NT2/D1 (cell line): ENCODE measurements around the gene KDM4B.

Experiments
- DNase-seq: peaks from one replicate; pipeline ENCODE4 v3.0.0-alpha.2; 2011; ENCODE audit warnings: low read depth, low spot score
- H3K27me3 ChIP-seq: 2 replicates; pipeline ENCODE4 v1.6.0; 2011; ENCODE audit warnings: mild to moderate bottlenecking; ENCODE audit not compliant: insufficient read length, insufficient read depth
- H3K36me3 ChIP-seq: 2 replicates; pipeline ENCODE4 v1.6.1; 2011; ENCODE audit warnings: mild to moderate bottlenecking, low read length, mixed read lengths; ENCODE audit not compliant: insufficient read depth, insufficient read length
- H3K4me1 ChIP-seq: 2 replicates; pipeline ENCODE4 v1.5.1; 2011; ENCODE audit not compliant: insufficient read depth, insufficient read length
- H3K4me3 ChIP-seq: 2 replicates; pipeline ENCODE4 v1.5.1; 2011; ENCODE audit warnings: low read depth; ENCODE audit not compliant: insufficient read length
- H3K9ac ChIP-seq: 2 replicates; pipeline ENCODE4 v1.6.0; 2011; ENCODE audit warnings: low read depth; ENCODE audit not compliant: insufficient read length
- H3K9me3 ChIP-seq: 2 replicates; pipeline ENCODE4 v1.5.1; 2011; ENCODE audit warnings: mild to moderate bottlenecking, low read length; ENCODE audit not compliant: insufficient read depth
- SUZ12 ChIP-seq: IDR thresholded peaks from 2 replicates; pipeline ENCODE4 v1.6.1; 2011; ENCODE audit not compliant: insufficient read length, insufficient read depth; ENCODE audit errors: extremely low read depth
- YY1 ChIP-seq: IDR thresholded peaks from 2 replicates; pipeline ENCODE4 v1.6.1; 2011; ENCODE audit not compliant: insufficient read length, insufficient read depth
- ZNF274 ChIP-seq: IDR thresholded peaks from 2 replicates; pipeline ENCODE4 v1.6.1; 2011; ENCODE audit warnings: mild to moderate bottlenecking, low read depth, low read length

Gene KDM4B

DNA sequence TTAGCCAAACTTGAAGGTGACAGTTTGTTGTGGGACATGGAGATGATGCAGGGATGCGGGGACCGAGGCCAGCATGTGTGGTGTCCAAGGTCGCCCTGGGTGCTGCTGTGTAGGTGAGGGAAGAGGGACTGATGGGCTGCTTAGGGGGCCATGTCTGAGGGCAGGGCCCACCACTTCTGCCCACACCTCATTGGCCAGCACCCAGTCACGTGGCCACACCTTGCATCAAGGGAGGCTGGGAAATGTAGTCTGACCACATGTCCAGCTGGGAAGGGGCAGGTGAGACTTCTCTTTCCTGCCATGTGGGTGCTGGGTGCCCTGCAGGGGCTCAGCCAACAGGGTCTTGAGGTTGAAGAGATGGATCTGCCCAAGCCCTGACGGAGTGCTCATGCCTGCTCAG, 88.9 kb downstream of the KDM4B start:
- Histone ChIP-seq H3K4me3 (no peak overlapping the region), H3K27me3 (no peaks in the 10 kb centered on the region), H3K4me1 (peaks cover 4% of the 10 kb centered on the region), H3K9me3 (peaks cover 11% of the 10 kb centered on the region; the same call in 1 of the 2 replicates), H3K9ac (no peak overlapping the region), H3K36me3 (peaks cover 49% of the 10 kb centered on the region)
- DNase-seq: no peak
- TF ChIP-seq ZNF274: no peak
- TF ChIP-seq SUZ12: no peak
- TF ChIP-seq YY1: no peak

DNA sequence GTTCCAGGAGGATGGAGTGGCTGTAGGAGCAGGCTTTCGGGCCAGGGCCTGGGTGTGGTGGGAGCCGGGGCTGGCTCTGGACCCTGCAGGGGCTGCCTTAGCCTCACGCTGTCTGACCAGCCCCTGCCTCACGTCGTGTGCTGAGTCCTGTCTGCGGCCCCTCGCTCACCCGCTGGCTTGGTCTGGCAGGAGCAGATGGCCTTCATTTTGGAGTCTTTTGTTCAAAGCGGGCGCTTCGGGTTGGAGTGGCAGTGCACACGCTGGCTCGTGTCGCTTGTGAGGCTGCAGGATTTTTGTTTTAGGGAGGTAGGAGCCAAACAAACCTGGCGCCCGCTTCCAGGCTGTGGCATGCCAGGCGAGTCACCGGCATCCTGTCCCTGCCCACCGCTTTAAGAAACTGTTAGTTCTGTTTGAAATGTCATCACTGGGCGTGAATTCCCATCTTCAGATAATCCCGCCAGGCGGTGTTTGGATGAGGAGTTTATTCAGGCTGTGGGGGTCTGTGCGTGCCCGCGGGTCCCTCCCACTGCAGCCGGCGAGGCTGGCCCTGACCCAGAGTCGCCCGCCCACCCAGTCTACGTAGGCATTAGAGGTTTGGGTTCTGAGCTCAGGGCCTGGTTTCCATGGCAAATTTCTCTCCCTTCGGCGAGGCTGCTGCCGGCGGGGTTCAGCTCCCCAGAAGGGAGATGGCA, 89.8 kb downstream of the KDM4B start:
- Histone ChIP-seq H3K4me3 (no peak overlapping the region), H3K36me3 (peaks cover 53% of the 10 kb centered on the region), H3K27me3 (no peaks in the 10 kb centered on the region), H3K9ac (no peak overlapping the region), H3K9me3 (peaks cover 14% of the 10 kb centered on the region; the same call in 1 of the 2 replicates), H3K4me1 (peaks cover 4% of the 10 kb centered on the region)
- TF ChIP-seq SUZ12: no peak
- TF ChIP-seq YY1: no peak
- TF ChIP-seq ZNF274: no peak
- no peak for DNase-seq

DNA sequence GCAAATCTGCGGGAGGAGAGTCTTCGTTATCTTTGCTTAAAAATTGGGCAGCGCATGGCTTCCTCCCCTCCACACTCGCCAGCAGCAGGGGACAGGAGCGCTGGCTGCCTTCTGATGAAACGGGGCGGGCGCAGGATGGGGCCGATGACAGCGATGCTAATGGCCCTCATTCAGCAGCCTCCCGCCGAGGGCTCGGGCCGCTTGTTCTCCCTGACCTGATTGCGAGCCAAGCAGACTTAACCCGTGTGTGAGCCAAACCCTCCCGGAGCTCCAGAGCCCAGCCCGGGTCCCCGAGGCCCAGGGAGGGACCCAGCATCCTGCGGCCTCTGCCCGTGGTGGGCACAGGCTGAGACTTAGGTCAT, 90.3 kb downstream of the KDM4B start:
- TF ChIP-seq YY1 (no peak), ZNF274 (no peak), SUZ12 (no peak)
- peaks cover 54% of the 10 kb centered on the region for H3K36me3 ChIP-seq
- no peak overlapping the region for H3K4me3 ChIP-seq
- H3K27me3 ChIP-seq: no peaks in the 10 kb centered on the region
- H3K4me1 ChIP-seq: peaks cover 4% of the 10 kb centered on the region
- no peak overlapping the region for H3K9ac ChIP-seq
- H3K9me3 ChIP-seq: peaks cover 14% of the 10 kb centered on the region; the same call in 1 of the 2 replicates
- no peak for DNase-seq

DNA sequence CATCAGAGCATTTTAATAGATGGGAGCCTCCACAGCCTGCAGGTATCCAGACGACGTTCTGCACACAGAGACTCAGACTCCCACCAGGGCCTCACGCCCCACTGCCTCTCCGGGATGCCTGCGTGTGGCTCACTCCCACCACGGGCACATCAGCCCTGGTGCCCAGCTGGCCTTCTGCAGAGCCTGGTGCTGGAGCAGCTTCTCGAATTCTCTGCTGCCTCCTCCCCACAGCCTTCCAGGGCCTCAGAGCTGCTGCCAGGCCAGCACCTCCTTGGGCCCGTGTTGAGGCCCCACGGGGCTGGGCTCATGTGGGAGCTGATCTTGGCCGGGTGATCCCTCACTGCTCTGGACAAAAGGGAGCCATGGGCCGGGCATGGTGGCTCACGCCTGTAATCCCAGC, 90.9 kb downstream of the KDM4B start:
- no peak for TF ChIP-seq ZNF274
- no peak for TF ChIP-seq YY1
- no peak for TF ChIP-seq SUZ12
- Histone ChIP-seq H3K36me3 (peaks cover 54% of the 10 kb centered on the region), H3K4me1 (peaks cover 4% of the 10 kb centered on the region), H3K9me3 (peaks cover 14% of the 10 kb centered on the region; the same call in 1 of the 2 replicates), H3K9ac (no peak overlapping the region), H3K4me3 (no peak overlapping the region), H3K27me3 (no peaks in the 10 kb centered on the region)
- DNase-seq: no peak

DNA sequence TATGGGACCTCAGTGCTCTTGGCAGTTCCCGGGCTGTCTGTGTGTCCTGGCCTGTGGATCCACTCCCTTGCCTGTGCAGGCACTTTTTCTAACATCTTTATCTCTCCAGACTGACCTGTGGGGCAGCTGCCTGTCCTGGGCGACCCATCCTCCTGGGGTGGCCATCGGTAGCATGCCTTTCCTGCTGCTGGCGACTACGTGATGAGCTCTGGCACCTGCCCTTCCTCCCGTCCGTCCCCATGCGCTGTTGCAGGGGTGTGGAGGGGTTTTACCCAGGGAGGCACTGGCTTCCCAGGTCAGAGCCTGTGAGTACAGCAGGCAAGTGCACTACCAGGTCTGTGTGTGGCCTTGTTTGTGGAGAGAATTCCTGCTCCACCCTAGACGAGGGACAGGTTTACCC, 93.3 kb downstream of the KDM4B start:
- Histone ChIP-seq H3K4me3 (no peak overlapping the region), H3K9ac (no peak overlapping the region), H3K27me3 (no peaks in the 10 kb centered on the region), H3K36me3 (peaks cover 56% of the 10 kb centered on the region), H3K9me3 (peaks cover 14% of the 10 kb centered on the region; the same call in 1 of the 2 replicates), H3K4me1 (peaks cover 9% of the 10 kb centered on the region)
- no peak for DNase-seq
- TF ChIP-seq SUZ12: no peak
- no peak for TF ChIP-seq ZNF274
- no peak for TF ChIP-seq YY1

DNA sequence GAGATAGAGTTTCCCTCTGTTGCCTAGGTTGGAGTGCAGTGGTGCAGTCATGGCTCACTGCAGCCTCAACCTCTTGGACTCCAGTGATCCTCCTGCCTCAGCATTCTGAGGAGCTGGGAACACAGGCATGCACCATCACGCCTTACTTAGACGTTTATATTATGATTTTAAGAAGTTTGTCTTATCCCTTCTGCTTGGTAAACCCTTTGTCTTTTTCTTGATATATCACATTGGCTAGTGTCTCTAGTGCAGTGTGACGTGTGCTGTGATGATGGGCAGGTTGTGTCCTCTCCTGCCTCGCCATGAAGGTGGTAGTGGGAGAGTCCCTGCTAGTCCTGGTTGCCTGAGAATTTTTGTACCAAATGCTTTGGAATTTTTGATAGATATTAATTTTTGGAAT, 93.9 kb downstream of the KDM4B start:
- no peak for TF ChIP-seq ZNF274
- no peak for TF ChIP-seq YY1
- TF ChIP-seq SUZ12: no peak
- H3K4me3 ChIP-seq: no peak overlapping the region
- peaks cover 14% of the 10 kb centered on the region; the same call in 1 of the 2 replicates for H3K9me3 ChIP-seq
- DNase-seq: no peak
- peaks cover 50% of the 10 kb centered on the region for H3K36me3 ChIP-seq
- H3K27me3 ChIP-seq: no peaks in the 10 kb centered on the region
- H3K9ac ChIP-seq: no peak overlapping the region
- peaks cover 10% of the 10 kb centered on the region for H3K4me1 ChIP-seq

DNA sequence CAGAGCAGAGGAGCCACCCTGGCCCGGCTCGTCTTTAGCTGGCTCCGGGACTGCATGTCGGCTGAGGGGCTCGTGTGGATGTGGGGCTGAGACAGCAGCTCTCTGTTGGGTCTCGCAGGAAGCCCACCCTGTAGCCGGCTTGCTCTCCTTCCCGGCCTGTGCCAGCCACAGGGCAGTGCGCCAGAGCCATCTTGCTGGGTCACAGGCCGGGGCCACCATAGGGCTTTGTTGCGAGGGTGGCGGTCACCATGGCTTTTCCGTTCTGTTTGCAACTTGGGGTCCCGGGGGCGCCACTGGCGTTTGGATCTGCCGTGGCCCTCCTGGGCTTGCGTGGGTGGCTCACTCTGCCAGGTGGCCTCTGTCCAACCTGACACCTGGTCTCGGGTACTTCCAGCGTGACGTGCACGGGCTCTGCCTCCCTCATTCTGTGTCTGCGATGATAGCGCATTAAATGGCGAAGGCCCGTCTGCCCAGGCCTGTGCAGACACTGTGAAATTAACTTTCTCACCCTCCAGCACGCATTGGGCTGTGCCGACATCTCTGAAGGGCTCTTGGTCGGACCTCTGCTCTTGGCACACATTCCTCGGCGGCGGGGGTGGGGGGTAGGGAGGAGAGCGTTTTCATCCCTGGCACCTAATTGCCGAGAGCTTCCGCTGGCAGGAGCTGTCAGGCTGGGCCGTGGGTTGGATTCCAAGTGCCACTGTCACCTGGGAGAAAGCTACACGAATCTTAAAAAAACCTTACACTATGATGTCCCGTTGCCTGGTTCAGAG, 95.1 kb downstream of the KDM4B start:
- Histone ChIP-seq H3K36me3 (peaks cover 53% of the 10 kb centered on the region), H3K27me3 (no peaks in the 10 kb centered on the region), H3K4me1 (peaks cover 10% of the 10 kb centered on the region), H3K9ac (no peak overlapping the region), H3K9me3 (peaks cover 14% of the 10 kb centered on the region; the same call in 1 of the 2 replicates), H3K4me3 (no peak overlapping the region)
- no peak for DNase-seq
- TF ChIP-seq YY1: no peak
- TF ChIP-seq ZNF274: no peak
- TF ChIP-seq SUZ12: no peak
